Measurements from ENCODE around the gene FOXL1.

GRCh38 chr16:86553356-86553755, 25.0 kb upstream of the FOXL1 start:
- TF ChIP-seq EZH2 (IDR thresholded peaks at IDR 0.05) (no peak), POLR2AphosphoS5 (IDR thresholded peaks at IDR 0.05; ENCODE audit: borderline replicate concordance, low read depth, low read length) (no peak), FOXP2 (optimal IDR thresholded peaks at IDR 0.05; ENCODE audit: control extremely low read depth, extremely low read length, insufficient read depth) (no peak)
